ENCODE measurements around the gene SLC25A36.
"Not testable (repeated sequence)": the region's sequence is repeated elsewhere in the genome, so short reads cannot be mapped to it uniquely, and the experiment has no call there.

The SLC25A36 gene

GRCh38 chr3:140931801-140932200 lies 9.8 kb upstream of the SLC25A36 start:
- DNase-seq (ENCODE audit: low read depth), result no peak

- DNase-seq (ENCODE audit: low read depth), result no peak
Measured at GRCh38 chr3:140933109-140933508, 8.5 kb upstream of the SLC25A36 start.

DNA sequence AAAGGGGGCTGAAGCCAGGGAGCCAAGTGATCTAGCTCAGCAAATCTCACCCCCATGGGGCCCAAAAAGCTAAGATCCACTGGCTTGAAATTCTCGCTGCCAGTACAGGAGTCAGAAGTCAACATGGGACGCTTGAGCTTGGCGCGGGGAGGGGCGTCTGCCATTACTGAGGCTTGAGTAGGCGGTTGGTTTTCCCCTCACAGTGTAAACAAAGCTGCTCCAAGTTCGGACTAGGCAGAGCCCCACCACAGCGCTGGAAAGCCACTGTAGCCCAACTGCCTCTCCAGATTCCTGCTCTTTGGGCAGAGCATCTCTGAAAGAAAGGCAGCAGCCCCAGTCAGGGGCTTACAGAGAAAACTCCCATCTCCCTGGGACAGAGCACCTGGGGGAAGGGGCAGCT lies 8.1 kb upstream of the SLC25A36 start:
- no peak for DNase-seq (ENCODE audit: low read depth)

DNA sequence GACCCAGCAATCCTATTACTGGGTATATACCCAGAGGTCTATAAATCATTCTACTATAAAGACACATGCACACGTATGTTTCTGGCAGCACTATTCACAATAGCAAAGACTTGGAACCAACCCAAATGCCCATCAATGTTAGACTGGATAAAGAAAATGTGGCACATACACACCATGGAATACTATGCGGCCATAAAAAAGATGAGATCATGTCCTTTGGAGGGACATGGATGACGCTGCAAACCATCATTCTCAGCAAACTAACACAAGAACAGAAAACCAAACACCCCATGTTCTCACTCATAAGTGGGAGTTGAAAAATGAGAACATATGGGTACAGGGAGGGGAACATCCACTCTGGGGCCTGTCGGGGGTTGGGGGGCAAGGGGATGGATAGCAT lies 2.3 kb upstream of the SLC25A36 start:
- not testable (repeated sequence) for DNase-seq (ENCODE audit: low read depth)

GRCh38 chr3:140941090-140941433 lies 574 bp upstream of the SLC25A36 start:
- no peak for DNase-seq (ENCODE audit: low read depth)

DNA sequence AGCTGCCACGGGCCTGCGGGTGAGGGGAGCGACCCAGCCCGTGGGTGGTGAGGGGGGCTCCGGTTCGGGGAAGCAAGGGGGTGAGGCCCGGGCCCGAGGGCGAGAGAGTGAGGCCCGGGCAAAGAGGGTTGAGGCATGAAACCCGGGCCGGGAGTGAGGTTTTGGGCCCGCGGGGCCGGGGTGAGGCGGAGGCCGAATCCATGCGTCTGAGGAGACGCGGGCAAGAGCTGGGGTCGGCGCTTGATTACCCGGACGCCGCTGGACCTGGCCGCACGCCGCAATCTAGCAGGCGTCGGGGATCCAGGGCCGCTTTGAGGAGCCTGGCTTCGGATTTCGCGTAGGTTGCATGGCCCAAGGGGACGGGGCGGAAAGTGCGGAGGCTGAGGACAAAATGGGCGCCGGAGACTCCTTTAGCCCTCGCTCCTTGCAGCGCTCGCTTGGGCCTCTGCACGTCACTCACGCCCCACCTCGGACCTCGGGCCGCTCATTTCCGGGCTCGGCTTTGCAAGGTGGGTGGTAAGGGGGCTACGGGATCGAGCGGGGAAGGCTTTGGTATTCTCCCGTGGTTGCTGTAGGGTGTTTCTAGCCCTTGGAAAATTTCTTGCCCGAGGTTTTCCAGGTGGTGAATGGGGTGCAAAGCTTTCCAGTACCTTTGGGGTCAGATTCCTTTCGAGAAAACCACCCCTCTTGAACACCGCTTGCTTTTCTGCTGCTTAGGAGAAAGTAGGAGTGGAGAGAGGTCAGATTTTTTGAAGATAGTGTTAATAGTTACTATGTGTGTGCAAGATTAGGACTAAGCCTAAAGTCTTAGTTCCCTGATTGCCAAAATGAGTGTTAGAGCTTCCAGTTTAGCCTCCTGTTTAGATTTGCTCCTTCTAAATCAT lies 827 bp downstream of the SLC25A36 start:
- peak; percentile 7 for DNase-seq (ENCODE audit: low read depth)

- DNase-seq (ENCODE audit: low read depth), result no peak
Measured at GRCh38 chr3:140943781-140944552, 2.3 kb downstream of the SLC25A36 start.

DNA sequence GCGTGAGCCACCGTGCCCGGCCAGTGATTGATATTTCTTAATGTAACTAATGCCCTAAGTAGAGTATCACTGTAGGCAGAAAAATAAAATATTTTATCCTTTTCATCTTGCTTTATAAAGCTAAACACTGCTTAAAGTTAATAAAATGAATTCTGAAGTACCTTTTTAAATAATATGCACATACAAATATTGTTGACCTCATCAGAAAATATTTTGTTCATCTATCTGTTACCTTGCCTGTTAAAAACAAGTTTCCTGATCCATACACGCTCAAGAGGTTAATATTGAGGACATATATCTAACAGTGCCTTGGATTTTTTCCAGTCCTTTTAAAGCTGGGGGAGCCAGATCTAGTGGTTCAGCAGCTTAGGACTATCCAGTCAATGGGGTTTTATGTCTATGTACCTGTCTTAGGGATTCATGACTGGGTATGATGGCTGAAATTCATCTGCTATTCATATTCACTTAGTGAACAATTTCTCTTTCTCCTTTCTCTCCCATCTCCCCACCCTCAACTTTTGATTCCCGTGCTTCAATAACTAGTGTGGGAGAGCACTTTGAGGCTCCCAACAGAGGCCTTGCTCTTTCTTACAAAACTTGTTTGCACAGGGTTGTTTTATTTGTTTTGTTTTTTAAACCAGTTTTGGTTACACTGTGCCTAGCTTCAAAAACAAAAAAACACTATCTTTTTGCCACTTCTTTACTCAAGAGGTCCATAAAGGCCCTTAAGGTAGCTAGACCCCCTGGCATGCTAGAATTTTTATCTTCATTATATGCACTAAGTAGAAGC lies 7.0 kb downstream of the SLC25A36 start:
- no peak for DNase-seq (ENCODE audit: low read depth)

DNA sequence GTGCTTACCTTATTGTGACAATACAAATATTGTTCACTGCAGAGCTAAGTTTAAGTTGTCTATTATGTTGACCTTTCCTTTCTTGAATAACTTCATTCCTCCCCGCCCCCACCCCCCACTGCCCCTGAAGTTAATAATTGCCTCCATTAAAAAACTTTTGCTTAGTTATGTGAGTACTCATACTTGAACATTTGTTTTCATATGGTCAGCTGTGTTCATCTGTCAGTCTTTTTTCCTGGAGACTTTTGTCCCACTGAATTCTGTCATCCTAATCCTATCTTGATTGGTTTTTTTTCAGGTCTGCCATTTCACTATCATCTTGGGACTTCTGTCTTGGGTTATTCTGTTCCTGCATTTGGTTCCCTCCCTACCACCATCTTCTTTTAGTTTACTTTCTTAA lies 8.5 kb downstream of the SLC25A36 start:
- DNase-seq (ENCODE audit: low read depth), result no peak

DNA sequence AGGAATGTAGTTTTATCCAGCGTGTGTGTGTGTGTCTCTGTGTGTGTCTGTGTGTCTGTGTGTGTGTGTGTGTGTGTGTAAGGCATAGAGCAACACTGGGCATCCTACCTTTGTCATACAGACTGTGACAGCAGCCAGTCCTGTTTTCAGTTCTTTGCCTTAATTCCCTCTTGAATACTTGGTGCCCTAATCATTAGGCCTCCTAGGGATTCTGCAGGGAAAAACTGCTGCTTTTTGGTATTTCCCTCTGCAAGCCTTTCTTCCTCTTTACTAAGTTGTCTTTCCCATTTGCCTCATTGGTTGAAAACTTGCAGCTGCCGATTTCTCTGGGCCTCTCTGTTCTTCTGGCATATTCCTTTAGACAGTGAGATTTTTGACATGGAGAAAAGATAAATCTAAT lies 9.2 kb downstream of the SLC25A36 start:
- DNase-seq (ENCODE audit: low read depth), result no peak

DNA sequence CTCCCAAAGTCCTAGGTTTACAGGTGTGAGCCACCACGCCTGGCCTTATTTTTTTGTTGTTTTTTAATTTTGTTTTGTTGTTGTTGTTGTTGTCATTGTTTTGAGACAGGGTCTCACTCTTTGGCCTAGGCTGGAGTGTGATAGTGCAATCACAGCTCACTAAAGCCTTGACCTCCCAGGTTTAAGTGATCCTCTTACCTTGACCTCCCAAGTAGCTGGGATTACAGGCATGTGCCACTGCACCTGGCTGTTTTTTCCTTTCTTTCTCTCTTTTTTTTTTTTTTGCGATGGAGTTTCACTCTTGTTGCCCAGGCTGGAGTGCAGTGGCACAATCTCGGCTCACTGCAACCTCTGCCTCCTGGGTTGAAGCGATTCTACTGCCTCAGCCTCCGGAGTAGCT lies 10.1 kb downstream of the SLC25A36 start:
- not testable (repeated sequence) for DNase-seq (ENCODE audit: low read depth)

DNA sequence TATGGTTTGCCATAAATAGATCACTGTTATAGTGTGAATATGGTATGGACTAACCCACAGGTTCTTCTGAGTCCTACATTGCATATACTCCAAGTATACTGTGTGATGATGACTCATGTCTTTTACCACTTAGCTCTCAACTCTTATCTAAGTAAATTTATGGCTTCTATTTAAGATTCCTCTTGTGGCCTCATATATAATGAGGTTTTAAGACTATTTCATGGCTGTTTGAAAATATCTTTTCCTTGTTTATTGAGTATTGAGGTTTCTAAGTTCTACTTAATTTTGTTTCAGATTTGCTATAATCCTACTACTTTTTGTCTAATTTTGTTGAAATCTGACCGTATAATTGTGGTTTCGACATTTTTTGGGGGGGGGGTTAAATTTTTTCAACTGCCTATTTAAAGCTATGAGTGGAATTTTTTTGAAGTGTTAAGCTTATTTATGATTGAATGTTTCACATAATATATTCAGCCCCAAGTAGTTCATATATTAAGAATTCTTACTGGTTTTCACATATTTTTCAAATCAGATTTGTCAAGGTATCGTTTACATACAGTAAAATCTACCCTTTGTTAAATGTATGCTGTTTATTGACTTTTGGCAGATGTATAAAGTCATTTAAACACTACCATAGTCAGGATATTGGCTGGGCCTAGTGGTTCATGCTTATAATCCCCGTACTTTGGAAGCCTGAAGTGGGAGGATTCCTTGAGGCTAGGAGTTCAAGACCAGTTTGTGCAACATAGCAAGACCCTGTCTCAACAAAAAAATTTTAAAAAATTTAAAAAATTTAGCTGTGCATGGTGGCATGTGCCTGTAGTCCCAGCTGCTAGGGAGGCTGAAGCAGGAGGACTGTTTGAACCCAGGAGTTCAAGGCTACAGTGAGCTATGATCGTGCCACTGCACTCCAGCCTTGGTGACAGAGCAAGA lies 11.7 kb downstream of the SLC25A36 start:
- DNase-seq (ENCODE audit: low read depth), result no peak

DNA sequence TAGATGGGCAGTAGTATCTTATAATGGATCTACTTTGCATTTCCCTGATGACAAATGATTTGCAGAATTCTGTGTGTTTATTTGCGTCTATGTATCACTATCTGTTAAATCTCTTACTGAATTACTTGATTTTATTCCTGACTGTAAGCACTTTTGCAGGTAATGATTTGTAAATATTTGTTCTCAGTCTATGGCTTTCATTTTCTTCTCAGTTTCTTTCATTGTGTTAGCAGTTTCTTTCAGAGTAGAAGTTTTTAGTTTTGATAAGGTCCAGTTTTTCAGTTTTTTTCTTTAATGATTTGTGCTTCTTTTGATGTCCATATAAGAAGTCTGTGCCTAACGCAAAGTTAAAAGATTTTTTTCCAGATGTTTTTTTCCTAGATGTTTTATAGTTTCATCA lies 12.9 kb downstream of the SLC25A36 start:
- DNase-seq (ENCODE audit: low read depth), result no peak

- no peak for DNase-seq (ENCODE audit: low read depth)
Measured at GRCh38 chr3:140955645-140956044, 14.0 kb downstream of the SLC25A36 start.

DNA sequence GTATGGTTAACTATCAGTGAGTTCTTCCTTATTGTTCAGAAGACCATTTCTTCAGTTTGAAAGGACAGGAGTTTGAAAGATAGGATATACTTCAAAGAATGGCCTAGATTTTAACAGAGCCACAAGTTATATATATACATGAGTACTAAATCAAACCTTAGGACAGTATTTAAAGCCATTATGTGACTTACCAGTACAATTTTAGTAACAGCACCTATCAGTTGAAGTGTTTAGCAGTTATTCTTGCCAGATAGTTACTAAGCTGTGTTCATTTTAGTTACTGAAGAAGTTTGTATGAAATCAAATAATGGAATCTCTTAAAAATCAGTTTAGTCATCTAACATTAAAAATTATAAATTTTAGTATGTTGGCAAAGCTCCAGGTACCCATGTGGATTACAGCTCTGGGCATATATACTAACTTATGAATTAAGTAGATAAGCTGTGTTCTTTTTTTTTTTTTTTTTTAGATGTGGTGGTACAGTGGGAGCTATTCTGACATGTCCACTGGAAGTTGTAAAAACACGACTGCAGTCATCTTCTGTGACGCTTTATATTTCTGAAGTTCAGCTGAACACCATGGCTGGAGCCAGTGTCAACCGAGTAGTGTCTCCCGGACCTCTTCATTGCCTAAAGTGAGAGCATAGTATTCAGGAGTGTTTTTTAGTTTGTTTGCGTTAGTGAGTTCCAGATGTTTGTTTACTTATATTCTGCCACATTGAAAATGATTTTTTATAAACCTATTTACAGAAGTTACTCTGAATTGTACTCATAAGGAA lies 14.6 kb downstream of the SLC25A36 start:
- no peak for DNase-seq (ENCODE audit: low read depth)

DNA sequence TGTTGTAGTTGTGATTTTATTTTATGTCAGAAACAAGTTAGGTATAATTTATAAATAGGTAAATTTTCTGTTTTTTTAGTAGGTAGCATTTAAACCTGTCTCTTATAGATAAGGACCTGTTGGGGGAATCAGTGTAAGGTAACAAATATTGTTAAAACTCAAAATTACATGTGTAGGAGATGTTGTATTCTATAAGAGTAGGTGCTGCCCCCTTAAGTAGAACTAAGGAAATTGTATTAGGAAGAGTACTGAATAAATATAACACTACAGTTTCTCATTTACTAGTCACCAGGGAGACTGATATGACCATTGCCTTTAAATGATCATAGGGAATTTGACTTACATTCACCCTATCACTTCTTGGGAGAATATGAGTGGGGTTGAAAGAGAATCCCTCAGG lies 31.2 kb downstream of the SLC25A36 start:
- DNase-seq (ENCODE audit: low read depth), result no peak

DNA sequence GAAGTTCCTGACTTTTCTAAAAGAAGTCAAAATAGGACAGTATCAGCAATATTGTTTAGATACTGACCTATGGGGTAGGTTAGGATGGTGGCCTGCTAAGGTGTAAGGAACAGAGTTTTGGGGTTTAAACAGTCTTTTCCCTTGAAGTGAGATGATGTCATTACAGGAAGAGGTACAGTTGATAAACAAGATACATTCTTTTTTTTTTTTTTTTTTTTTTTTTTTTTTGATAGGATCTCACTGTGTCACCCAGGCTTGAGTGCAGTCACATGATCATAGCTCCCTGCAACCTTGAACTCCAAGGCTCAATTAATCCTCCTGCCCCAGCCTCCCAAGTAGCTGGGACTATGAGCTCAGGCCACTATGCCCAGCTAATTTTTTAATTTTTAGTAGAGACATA lies 33.3 kb downstream of the SLC25A36 start:
- DNase-seq (ENCODE audit: low read depth), result no peak

DNA sequence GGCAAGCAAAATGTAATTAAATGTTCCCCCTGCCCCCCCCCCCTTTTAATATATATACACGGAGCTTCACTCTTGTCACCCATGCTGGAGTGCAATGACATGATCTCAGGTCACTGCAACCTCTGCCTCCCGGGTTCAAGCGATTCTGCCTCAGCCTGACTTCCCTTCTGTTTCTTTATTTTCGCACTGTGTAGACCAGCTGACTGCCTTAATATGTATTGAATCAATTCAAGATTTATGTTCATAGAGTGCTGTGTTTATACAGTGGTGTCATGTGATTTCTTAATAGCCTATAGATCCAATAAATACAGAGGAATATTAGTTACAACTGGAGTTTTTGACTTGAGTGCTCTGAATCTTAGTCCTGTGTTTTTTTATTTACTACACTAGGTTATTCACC lies 39.0 kb downstream of the SLC25A36 start:
- DNase-seq (ENCODE audit: low read depth), result no peak

DNA sequence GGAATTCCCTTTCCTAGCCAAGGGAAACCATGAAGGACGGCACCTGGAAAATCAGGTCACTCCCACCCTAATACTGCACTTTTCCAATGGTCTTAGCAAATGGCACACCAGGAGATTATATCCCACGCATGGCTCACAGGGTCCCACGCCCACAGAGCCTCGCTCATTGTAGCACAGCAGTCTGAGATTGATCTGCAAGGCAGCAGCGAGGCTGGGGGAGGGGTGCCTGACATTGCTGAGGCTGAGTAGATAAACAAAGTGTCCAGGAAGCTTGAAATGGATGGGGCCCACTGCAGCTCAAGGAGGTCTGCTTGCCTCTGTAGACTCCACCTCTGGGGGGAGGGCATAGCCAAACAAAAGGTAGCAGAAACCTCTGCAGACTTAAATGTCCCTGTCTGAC lies 46.2 kb downstream of the SLC25A36 start:
- not testable (repeated sequence) for DNase-seq (ENCODE audit: low read depth)

- no peak for DNase-seq (ENCODE audit: low read depth)
Measured at GRCh38 chr3:140994316-140994715, 52.7 kb downstream of the SLC25A36 start.

DNA sequence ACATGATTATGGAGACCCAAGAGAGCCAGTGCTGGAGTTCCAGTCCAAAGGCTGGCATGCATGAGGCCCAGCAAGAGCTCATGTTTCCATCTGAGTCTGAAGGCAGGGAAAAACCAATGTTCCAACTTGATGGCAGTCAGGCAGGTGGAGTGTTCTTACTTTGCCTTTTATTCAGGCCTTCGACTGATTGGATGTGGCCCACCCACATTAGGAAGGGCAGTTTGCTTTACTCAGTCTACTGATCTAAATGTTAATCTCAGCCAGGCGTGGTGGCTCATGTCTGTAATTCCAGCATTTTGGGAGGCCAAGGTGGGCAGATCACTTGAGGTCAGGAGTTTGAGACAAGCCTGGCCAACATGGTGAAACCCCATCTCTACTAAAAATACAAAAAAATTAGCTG lies 53.2 kb downstream of the SLC25A36 start:
- DNase-seq (ENCODE audit: low read depth), result not testable (repeated sequence)
